ENCODE results near the gene SUMF1. TPM values are rescaled to one million over a fixed set of nuclear protein-coding genes. Genes with fewer than 3 reads are reported as not detected.

Gene SUMF1
- total and polyA plus RNA-seq, 2 donors (not counting 1 experiment from before 2014, with no cell fraction given): 10.3 to 21.2 TPM

- Histone ChIP-seq H2AFZ (ENCODE audit: insufficient read depth, low read depth, low read length, poor library complexity, severe bottlenecking) (no peak overlapping the region), H3K79me2 (ENCODE audit: control insufficient read depth, insufficient read depth, low read length) (no peaks in the 10 kb centered on the region), H3K36me3 (replicated peaks in 1 of 2; ENCODE audit: control extremely low read depth in 1 of 2, control insufficient read depth in 1 of 2, extremely low read depth in 1 of 2, insufficient read depth in 2 of 2, low read length in 1 of 2) (no peaks in the 10 kb centered on the region), H3K9ac (ENCODE audit: low read length) (no peak overlapping the region), H3K4me3 (ENCODE audit: control extremely low read depth in 1 of 5, extremely low read depth in 1 of 5, insufficient read depth in 1 of 5, low read depth in 2 of 5, low read length in 4 of 5) (no peak overlapping the region), H3K27me3 (replicated peaks in 1 of 4; ENCODE audit: control extremely low read depth in 1 of 4, control insufficient read depth in 3 of 4, insufficient read depth in 4 of 4, low read length in 3 of 4) (no peaks in the 10 kb centered on the region), H3K4me1 (ENCODE audit: control insufficient read depth in 2 of 2, insufficient read depth in 2 of 2, low read length in 2 of 2) (no peaks in the 10 kb centered on the region), H3K9me3 (ENCODE audit: control extremely low read depth in 1 of 3, control insufficient read depth in 2 of 3, insufficient read depth in 1 of 3, low read length in 2 of 3) (peaks cover 0 to 21% (median 13%) of the 10 kb centered on the region in 3 donors), H4K20me1 (ENCODE audit: control insufficient read depth, insufficient read depth, low read length, poor library complexity, severe bottlenecking) (no peaks in the 10 kb centered on the region), H3K4me2 (replicated peaks; ENCODE audit: low read depth, low read length, poor library complexity, severe bottlenecking) (no peak overlapping the region), H3K27ac (ENCODE audit: low read length in 2 of 2) (no peak overlapping the region)
- WGBS (ENCODE audit: insufficient coverage): no CpG with 5 or more reads among the region's 1 CpG
- ChIA-PET POLR2A (no interaction called here), CTCF (interaction anchor here (1.1 to 1.2 kb wide), 2 partner anchors 36 to 307 kb away, joined by 3 to 5 read pairs; no protein-coding TSS in a partner anchor)
- Mint-ChIP-seq H3K27ac (no peak overlapping the region), H3K4me3 (no peak overlapping the region), H3K9me3 (ENCODE audit: insufficient read depth) (peaks cover 5% of the 10 kb centered on the region), H3K27me3 (no peaks in the 10 kb centered on the region), H3K4me1 (no peaks in the 10 kb centered on the region)
- intact Hi-C loops (cut with micrococcal nuclease): no loop called here
- DNase-seq (no peak), ATAC-seq (ENCODE audit: low read depth) (no peak)
- no peak for TF ChIP-seq CTCF (IDR thresholded peaks at IDR 0.05)
- no peak for TF ChIP-seq EZH2 (IDR thresholded peaks at IDR 0.05; ENCODE audit: borderline replicate concordance, insufficient read depth, low read depth, low read length, poor library complexity, severe bottlenecking)
These were observed 140.2 kb downstream of the SUMF1 start for GRCh38 chr3:4326868-4327267.

GRCh38 chr3:4323246-4324027, 143.6 kb downstream of the SUMF1 start:
- CTCF ChIA-PET: no interaction called here
- no peaks in the 10 kb centered on the region for H3K79me2 ChIP-seq (ENCODE audit: control insufficient read depth, insufficient read depth, low read length)
- H3K9ac ChIP-seq (ENCODE audit: low read length): no peak overlapping the region
- H3K27me3 ChIP-seq (replicated peaks in 1 of 4; ENCODE audit: control extremely low read depth in 1 of 4, control insufficient read depth in 3 of 4, insufficient read depth in 4 of 4, low read length in 3 of 4): no peaks in the 10 kb centered on the region
- peaks cover 0 to 13% (median 0%) of the 10 kb centered on the region in 3 donors for H3K9me3 ChIP-seq (ENCODE audit: control extremely low read depth in 1 of 3, control insufficient read depth in 2 of 3, insufficient read depth in 1 of 3, low read length in 2 of 3)
- WGBS (ENCODE audit: insufficient coverage): no CpG with 5 or more reads among the region's 3 CpGs
- H2AFZ ChIP-seq (ENCODE audit: insufficient read depth, low read depth, low read length, poor library complexity, severe bottlenecking): no peak overlapping the region
- H3K27ac Mint-ChIP-seq: no peak overlapping the region
- POLR2A ChIA-PET: no interaction called here
- H3K4me1 Mint-ChIP-seq: no peaks in the 10 kb centered on the region
- no peak overlapping the region for H3K27ac ChIP-seq (ENCODE audit: low read length in 2 of 2)
- H3K4me2 ChIP-seq (replicated peaks; ENCODE audit: low read depth, low read length, poor library complexity, severe bottlenecking): no peak overlapping the region
- DNase-seq: no peak
- ATAC-seq (ENCODE audit: low read depth): no peak
- peaks cover 2% of the 10 kb centered on the region for H3K9me3 Mint-ChIP-seq (ENCODE audit: insufficient read depth)
- H3K4me1 ChIP-seq (ENCODE audit: control insufficient read depth in 2 of 2, insufficient read depth in 2 of 2, low read length in 2 of 2): no peaks in the 10 kb centered on the region
- no peaks in the 10 kb centered on the region for H3K36me3 ChIP-seq (replicated peaks in 1 of 2; ENCODE audit: control extremely low read depth in 1 of 2, control insufficient read depth in 1 of 2, extremely low read depth in 1 of 2, insufficient read depth in 2 of 2, low read length in 1 of 2)
- H3K27me3 Mint-ChIP-seq: no peaks in the 10 kb centered on the region
- H4K20me1 ChIP-seq (ENCODE audit: control insufficient read depth, insufficient read depth, low read length, poor library complexity, severe bottlenecking): no peaks in the 10 kb centered on the region
- intact Hi-C loops (cut with micrococcal nuclease): no loop called here
- TF ChIP-seq CTCF (IDR thresholded peaks at IDR 0.05) (no peak), EZH2 (IDR thresholded peaks at IDR 0.05; ENCODE audit: borderline replicate concordance, insufficient read depth, low read depth, low read length, poor library complexity, severe bottlenecking) (no peak)
- no peak overlapping the region for H3K4me3 ChIP-seq (ENCODE audit: control extremely low read depth in 1 of 5, extremely low read depth in 1 of 5, insufficient read depth in 1 of 5, low read depth in 2 of 5, low read length in 4 of 5)
- H3K4me3 Mint-ChIP-seq: no peak overlapping the region
